Small intestine (tissue), 7 donors: ENCODE measurements around the gene HK2. TPM values are rescaled to one million over a fixed set of nuclear protein-coding genes. Genes with fewer than 3 reads are reported as not detected.

Source experiments
- DNase-seq, 2 donors: peaks; one replicate each; pipeline versions ENCODE4 v3.0.0 to v3.0.0-alpha.2; 2013
- FAIRE-seq: peaks from 2 replicates; lab custom pipeline; 2012; peaks lifted over from hg19 to GRCh38; lab: Jason Lieb, UNC
- H3K27ac ChIP-seq, 3 donors: one replicate each; pipeline ENCODE4 v1.5.1; 2013; ENCODE audit warnings: low read length in 2 of 3, mild to moderate bottlenecking in 2 of 3, control low read depth in 1 of 3, inconsistent platforms in 1 of 3, low read depth in 1 of 3, moderate library complexity in 1 of 3
- H3K27me3 ChIP-seq, 3 donors: one replicate each; pipeline ENCODE4 v1.6.1; 2013; ENCODE audit warnings: low read length in 3 of 3, inconsistent platforms in 1 of 3; ENCODE audit not compliant: control insufficient read depth in 3 of 3, insufficient read depth in 3 of 3
- H3K36me3 ChIP-seq, 3 donors: one replicate each; pipeline ENCODE4 v1.6.1; 2013; ENCODE audit warnings: low read length in 3 of 3, inconsistent platforms in 1 of 3, low read depth in 1 of 3, mild to moderate bottlenecking in 1 of 3, moderate library complexity in 1 of 3; ENCODE audit not compliant: control insufficient read depth in 3 of 3, insufficient read depth in 2 of 3
- H3K4me1 ChIP-seq, 3 donors: one replicate each; pipeline ENCODE4 v1.6.1; 2013; ENCODE audit warnings: low read length in 2 of 3, inconsistent platforms in 1 of 3, low read depth in 1 of 3, mild to moderate bottlenecking in 1 of 3, moderate library complexity in 1 of 3; ENCODE audit not compliant: control insufficient read depth in 3 of 3, insufficient read depth in 2 of 3
- H3K4me3 ChIP-seq, 3 donors: one replicate each; pipeline ENCODE4 v1.5.1; 2013; ENCODE audit warnings: low read length in 3 of 3, control low read depth in 1 of 3, inconsistent platforms in 1 of 3, low read depth in 1 of 3, mild to moderate bottlenecking in 1 of 3, moderate library complexity in 1 of 3
- H3K9me3 ChIP-seq, 2 donors: one replicate each; pipeline ENCODE4 v1.6.1; 2013; ENCODE audit warnings: low read depth in 1 of 2, low read length in 1 of 2; ENCODE audit not compliant: control insufficient read depth in 2 of 2, insufficient read depth in 1 of 2
- WGBS, 3 donors: extraction: QIAGEN DNeasy Blood & Tissue Kit; methylation state at CpG; one replicate each; pipeline ENCODE4 v1.1.7; 2013; 5-methylcytosine and 5-hydroxymethylcytosine counted together
- polyA plus RNA-seq, 4 donors: library from polyadenylated mRNA; stranded (reverse) in 3 of 4; unstranded in 1 of 4; fragments of 200-250 nt in 3 of 4; fragments of 120-200 nt in 1 of 4; gene quantifications; one replicate each; pipeline versions ENCODE4 v1.2.1 to v1.2.3, GENCODE V29; 2013
- donor health status: healthy with polysubstance abuse.
- donor health status: control.
- donor health status: control.
- donor health status: Bipolar disorder and iron deficiency.
- donor health status: healthy.

Gene HK2
- polyA plus RNA-seq, 4 donors: 2.2 to 7.3 (median 3.7) TPM

- WGBS, 3 donors: 83 to 91% (median 88%) methylated on average over 15 of the region's 15 CpGs
- H3K4me3 ChIP-seq: no peak overlapping the region
- peaks cover 0 to 6% (median 0%) of the 10 kb centered on the region in 3 donors for H3K27me3 ChIP-seq
- H3K36me3 ChIP-seq: no peaks in the 10 kb centered on the region
- H3K4me1 ChIP-seq: peaks cover 9 to 18% (median 10%) of the 10 kb centered on the region in 3 donors
- peaks cover 0 to 13% of the 10 kb centered on the region in 2 donors for H3K9me3 ChIP-seq
- H3K27ac ChIP-seq: no peak overlapping the region
- FAIRE-seq (no peak), DNase-seq (no peak)
These were observed 32.1 kb downstream of the HK2 start for GRCh38 chr2:74865770-74866674.

DNA sequence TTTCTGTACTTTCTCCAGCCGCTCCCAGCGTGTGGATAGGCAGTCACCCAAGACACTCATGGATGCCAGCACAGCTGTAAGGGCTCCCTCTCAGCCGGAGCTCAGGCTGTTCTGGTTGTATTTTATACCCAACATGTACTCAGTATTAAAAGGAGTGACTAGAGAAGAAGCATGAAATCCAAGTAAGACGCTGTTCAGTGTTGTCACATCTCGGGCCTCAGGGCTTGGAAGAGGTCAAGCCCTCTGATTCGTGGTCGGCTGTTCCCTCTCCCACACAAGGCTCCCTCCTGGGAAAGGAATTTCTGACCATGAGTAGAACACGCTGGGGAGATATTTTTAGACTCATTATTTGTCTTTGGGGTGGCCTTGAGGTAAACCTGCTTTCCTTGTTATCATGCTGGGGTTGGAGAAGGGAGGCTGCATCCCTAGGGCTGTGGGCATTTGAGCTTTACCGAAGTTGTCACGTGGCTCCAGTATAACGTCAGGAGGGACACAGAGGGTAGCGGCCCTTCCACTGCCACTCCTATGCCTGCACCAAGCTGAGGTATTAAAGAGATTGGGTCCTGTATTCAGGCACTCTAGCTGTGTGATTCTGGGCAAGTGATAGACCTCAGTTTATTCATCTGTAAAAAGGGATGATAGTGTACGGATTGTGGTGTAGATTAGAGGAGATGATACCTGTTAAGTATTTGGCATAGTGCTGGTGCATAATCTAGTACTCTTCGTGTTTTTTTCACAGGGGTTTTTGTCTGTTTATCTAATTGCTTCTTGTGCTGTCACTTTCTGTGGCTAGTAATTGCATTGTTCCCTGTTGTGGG is 34.1 kb downstream of the HK2 start:
- Histone ChIP-seq H3K27ac (no peak overlapping the region), H3K36me3 (no peaks in the 10 kb centered on the region), H3K27me3 (peaks cover 0 to 8% (median 0%) of the 10 kb centered on the region in 3 donors), H3K4me1 (peaks cover 6 to 12% (median 9%) of the 10 kb centered on the region in 3 donors), H3K4me3 (no peak overlapping the region), H3K9me3 (peaks cover 0 to 2% of the 10 kb centered on the region in 2 donors)
- FAIRE-seq: no peak
- DNase-seq: no peak
- 75 to 78% (median 78%) methylated on average over 14 of the region's 14 CpGs for WGBS, 3 donors

GRCh38 chr2:74869517-74869916 is 35.6 kb downstream of the HK2 start:
- no peak overlapping the region for H3K4me3 ChIP-seq
- FAIRE-seq: no peak
- peak; percentile 60 to 69 for DNase-seq
- H3K9me3 ChIP-seq: peaks cover 0 to 2% of the 10 kb centered on the region in 2 donors
- WGBS, 3 donors: 43 to 63% (median 58%) methylated on average over 6 of the region's 6 CpGs
- peaks cover 0 to 6% (median 3%) of the 10 kb centered on the region in 3 donors for H3K4me1 ChIP-seq
- no peaks in the 10 kb centered on the region for H3K36me3 ChIP-seq
- H3K27me3 ChIP-seq: peaks cover 0 to 8% (median 0%) of the 10 kb centered on the region in 3 donors
- H3K27ac ChIP-seq: no peak overlapping the region

DNA sequence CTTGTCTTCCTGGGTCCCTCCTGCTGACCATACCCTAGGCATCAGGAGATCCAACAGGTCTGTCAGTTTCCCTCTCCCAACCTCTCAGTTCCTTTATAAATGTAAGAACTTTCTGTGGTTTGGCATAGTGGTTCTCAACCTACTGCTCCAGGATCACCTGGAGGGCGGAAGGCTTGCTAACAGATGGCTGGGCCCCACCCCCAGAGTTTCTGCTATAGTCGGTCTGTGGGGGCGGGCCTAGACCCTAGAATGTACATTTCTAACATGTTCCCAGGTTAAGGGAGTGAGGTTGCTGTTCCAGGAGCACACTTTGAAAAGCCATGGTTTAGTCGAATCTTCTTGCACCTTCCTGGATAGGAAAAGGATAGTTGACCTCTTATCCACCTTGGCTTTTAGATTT is 37.0 kb downstream of the HK2 start:
- DNase-seq (no peak), FAIRE-seq (no peak)
- Histone ChIP-seq H3K27me3 (peaks cover 0 to 8% (median 0%) of the 10 kb centered on the region in 3 donors), H3K27ac (no peak overlapping the region), H3K36me3 (no peaks in the 10 kb centered on the region), H3K9me3 (peaks cover 0 to 2% of the 10 kb centered on the region in 2 donors), H3K4me1 (peaks cover 0 to 6% (median 3%) of the 10 kb centered on the region in 3 donors), H3K4me3 (no peak overlapping the region)
- WGBS, 3 donors: 90 to 91% (median 91%) methylated on average over 4 of the region's 4 CpGs

DNA sequence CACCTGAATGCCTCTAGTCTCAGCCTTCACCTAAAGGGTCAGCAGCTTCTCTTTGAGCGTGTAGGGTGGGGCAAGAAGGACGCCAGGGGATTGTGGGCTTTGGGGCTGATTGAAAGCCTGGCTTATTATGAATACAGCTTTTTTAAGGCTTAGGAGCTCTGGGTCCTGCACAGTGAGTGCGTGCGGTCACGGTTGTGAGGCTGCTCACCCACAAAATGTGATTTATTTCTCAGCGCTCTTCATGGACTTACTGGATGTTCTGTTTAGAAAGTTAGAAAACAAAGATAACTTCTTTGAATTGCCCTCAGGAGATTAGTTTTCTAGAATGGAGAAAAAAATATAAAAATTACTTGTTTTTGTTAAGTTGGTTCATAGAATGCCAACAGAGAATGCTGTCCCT is 37.5 kb downstream of the HK2 start:
- Histone ChIP-seq H3K27me3 (peaks cover 0 to 8% (median 0%) of the 10 kb centered on the region in 3 donors), H3K9me3 (peaks cover 0 to 2% of the 10 kb centered on the region in 2 donors), H3K4me3 (no peak overlapping the region), H3K4me1 (peaks cover 0 to 6% (median 3%) of the 10 kb centered on the region in 3 donors), H3K27ac (no peak overlapping the region), H3K36me3 (no peaks in the 10 kb centered on the region)
- FAIRE-seq: no peak
- no peak for DNase-seq
- WGBS, 3 donors: 95 to 98% (median 95%) methylated on average over 6 of the region's 6 CpGs

- FAIRE-seq (no peak), DNase-seq (no peak)
- 86 to 95% (median 92%) methylated on average over 2 of the region's 2 CpGs for whole genome bisulfite sequencing, 3 donors
- Histone ChIP-seq H3K36me3 (peaks cover 0 to 2% (median 0%) of the 10 kb centered on the region in 3 donors), H3K4me3 (no peak overlapping the region), H3K27ac (no peak overlapping the region), H3K9me3 (peaks cover 0 to 2% of the 10 kb centered on the region in 2 donors), H3K27me3 (peaks cover 0 to 8% (median 0%) of the 10 kb centered on the region in 3 donors), H3K4me1 (peaks cover 0 to 6% (median 3%) of the 10 kb centered on the region in 3 donors)
These were observed 38.5 kb downstream of the HK2 start for GRCh38 chr2:74872389-74872836.

- Histone ChIP-seq H3K27ac (no peak overlapping the region), H3K36me3 (peaks cover 0 to 2% (median 0%) of the 10 kb centered on the region in 3 donors), H3K9me3 (peaks cover 0 to 2% of the 10 kb centered on the region in 2 donors), H3K4me1 (peaks cover 0 to 6% (median 3%) of the 10 kb centered on the region in 3 donors), H3K27me3 (peaks cover 0 to 2% (median 0%) of the 10 kb centered on the region in 3 donors), H3K4me3 (no peak overlapping the region)
- DNase-seq (peak in 1 of 2 donors; percentile 53), FAIRE-seq (no peak)
- 64 to 79% (median 76%) methylated on average over 7 of the region's 7 CpGs for WGBS, 3 donors
These were observed 39.2 kb downstream of the HK2 start for GRCh38 chr2:74873012-74873665.
